ENCODE measurements around the gene RAB17.

Gene RAB17

DNA sequence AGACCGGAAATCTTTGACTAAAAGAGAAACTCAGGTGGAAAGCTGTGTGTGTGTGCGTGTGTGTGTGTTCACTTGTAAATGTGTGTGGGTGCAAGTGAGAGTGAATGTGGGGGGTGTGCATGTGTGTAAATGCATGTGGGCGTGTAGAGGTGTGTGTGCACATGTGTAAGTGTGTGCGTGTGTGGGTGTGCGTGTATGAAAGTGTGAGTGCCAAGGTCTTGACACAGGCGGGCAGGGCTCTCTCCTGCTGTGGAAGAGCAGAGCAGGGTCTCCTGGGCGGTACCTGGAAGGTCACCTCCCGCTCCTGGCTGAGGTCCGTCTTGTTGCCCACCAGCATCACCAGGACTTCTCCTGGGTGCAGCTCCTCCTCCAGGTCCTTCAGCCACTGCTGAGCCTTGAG lies 13.6 kb downstream of the RAB17 start:
- H3K36me3 ChIP-seq (ENCODE audit: control insufficient read depth, insufficient read depth, low read length), result no peaks in the 10 kb centered on the region
- peaks cover 4% of the 10 kb centered on the region for H3K4me1 ChIP-seq (ENCODE audit: control insufficient read depth, insufficient read depth, low read length)
- H3K9ac ChIP-seq (ENCODE audit: low read length), result no peak overlapping the region
- no peak overlapping the region for H3K27ac ChIP-seq (ENCODE audit: low read depth, low read length)
- no peak overlapping the region for H3K4me3 ChIP-seq (ENCODE audit: low read length)
- H3K27me3 ChIP-seq (ENCODE audit: control insufficient read depth, insufficient read depth, low read length), result no peaks in the 10 kb centered on the region

DNA sequence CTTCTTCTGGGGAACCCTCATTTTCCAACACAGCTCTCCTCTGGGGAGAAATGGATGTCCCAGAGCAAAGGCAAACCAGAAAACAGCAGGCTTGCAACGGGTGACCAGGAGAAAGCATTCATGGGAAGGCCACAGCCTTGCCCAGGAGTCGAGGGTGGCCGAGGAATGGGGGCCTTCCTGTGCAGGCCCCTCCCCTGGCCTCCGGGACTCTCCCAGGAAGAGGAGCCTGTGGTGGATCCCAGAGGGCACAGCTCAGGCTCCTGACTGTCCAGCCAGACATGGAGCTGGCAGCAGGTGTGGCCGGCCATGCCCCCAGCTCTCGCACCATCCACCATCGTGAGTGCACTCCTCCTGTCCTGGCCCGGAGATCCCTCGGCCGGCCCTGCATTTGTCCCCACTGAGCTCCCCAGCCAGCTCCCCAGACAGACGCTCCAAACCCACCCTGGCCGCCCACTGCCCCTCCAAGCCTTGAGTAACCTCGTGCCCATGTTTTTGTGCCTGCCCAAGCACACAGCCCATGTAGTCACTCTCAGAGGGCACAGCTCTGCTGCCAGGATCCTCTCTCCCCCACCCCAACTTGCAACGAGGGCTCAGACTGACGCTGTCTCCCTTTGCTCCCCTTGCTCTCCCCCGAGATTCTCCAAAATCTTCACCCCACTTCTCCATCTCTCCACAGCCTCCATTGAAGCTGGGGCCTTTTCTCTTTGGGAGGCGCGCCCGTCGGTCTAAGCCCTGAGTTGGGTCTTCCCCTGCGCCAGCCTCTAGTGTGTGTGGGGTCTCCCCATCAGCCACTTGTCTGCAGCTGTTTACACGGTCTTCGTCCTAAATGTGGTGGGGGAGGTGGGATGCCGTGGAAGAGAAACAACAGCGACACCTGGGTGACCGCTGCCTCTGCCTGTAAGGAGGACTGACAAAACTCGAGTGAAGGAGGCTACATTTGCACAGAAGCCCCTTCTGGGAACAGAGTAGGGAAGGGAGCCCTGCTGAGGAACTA lies 14.4 kb downstream of the RAB17 start:
- no peaks in the 10 kb centered on the region for H3K27me3 ChIP-seq (ENCODE audit: control insufficient read depth, insufficient read depth, low read length)
- no peaks in the 10 kb centered on the region for H3K4me1 ChIP-seq (ENCODE audit: control insufficient read depth, insufficient read depth, low read length)
- no peak overlapping the region for H3K9ac ChIP-seq (ENCODE audit: low read length)
- no peak overlapping the region for H3K27ac ChIP-seq (ENCODE audit: low read depth, low read length)
- H3K4me3 ChIP-seq (ENCODE audit: low read length), result no peak overlapping the region
- H3K36me3 ChIP-seq (ENCODE audit: control insufficient read depth, insufficient read depth, low read length), result no peaks in the 10 kb centered on the region

DNA sequence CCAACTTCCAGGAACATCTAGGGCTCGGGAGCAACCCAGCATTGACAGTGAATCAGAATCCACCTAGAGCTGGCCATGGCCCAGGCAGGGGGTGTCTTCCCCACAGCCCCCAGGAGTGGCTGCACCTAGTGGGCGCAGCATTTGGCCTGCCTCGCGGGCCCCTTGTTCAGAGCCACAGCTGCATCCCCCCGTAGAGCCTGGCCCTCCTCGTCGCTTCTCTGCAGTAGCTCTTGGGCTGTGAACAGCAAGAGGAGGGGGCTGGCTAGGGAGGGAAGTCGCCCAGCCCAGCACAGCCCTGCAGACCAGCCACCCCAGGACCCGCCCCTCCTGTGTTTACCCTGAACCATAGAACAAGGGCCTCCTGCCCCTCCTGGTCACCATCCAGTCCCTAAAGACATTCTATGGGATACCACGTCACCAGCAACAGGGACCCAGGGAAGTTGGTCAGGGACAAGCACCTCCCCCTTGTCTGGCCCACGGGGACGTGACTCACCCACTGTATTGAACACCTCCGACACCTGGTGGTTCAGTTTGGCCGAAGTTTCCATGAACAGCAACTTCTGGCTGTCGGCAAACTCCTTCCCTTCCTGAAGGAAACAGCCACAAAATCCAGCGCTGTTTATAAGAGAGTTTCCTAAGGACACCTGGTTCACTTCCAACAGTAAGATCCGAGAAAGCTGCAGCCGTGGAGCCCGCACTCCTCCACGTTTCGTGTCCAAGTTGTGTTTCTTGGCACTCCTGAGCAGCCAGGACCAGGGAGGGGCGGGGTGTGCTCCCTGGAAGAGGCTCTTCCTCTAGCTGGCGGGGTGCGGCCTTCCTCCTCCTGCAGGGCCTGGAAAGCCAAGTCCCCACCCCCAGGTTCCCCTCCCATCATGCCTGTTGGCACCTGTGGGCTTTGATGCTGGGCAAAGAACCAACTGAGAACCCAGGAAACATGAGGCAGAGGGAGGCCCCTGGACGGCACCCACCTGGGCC lies 15.4 kb downstream of the RAB17 start:
- H3K27ac ChIP-seq (ENCODE audit: low read depth, low read length), result peak overlapping the region; percentile 20

DNA sequence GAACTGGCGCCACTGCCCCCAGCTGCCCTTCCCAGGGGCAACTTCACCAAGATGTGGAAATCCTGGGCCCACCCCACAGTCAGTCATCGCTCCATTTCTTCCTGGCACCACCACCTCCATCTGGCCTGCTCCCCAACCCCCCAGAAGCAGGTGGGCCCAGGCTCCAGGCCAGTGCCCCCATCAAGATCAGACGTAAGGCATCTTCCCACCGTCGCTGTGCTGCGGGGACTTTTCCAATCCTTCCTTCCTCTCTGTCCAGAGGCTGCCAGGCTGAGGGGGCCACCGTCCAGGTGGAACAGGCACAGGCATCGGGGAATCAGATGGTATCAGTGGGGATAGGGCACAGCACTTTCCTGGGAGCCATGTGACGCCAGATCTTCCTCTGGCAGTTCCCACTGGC lies 16.1 kb downstream of the RAB17 start:
- Histone ChIP-seq H3K27me3 (ENCODE audit: control insufficient read depth, insufficient read depth, low read length) (no peaks in the 10 kb centered on the region), H3K9ac (ENCODE audit: low read length) (no peak overlapping the region), H3K4me3 (ENCODE audit: low read length) (no peak overlapping the region), H3K27ac (ENCODE audit: low read depth, low read length) (no peak overlapping the region), H3K4me1 (ENCODE audit: control insufficient read depth, insufficient read depth, low read length) (no peaks in the 10 kb centered on the region), H3K36me3 (ENCODE audit: control insufficient read depth, insufficient read depth, low read length) (no peaks in the 10 kb centered on the region)

More for the DNA sequence above, 15.4 kb downstream of the RAB17 start:
- H3K4me1 ChIP-seq (ENCODE audit: control insufficient read depth, insufficient read depth, low read length), result no peaks in the 10 kb centered on the region
- H3K4me3 ChIP-seq (ENCODE audit: low read length), result no peak overlapping the region
- H3K36me3 ChIP-seq (ENCODE audit: control insufficient read depth, insufficient read depth, low read length), result no peaks in the 10 kb centered on the region
- no peaks in the 10 kb centered on the region for H3K27me3 ChIP-seq (ENCODE audit: control insufficient read depth, insufficient read depth, low read length)
- no peak overlapping the region for H3K9ac ChIP-seq (ENCODE audit: low read length)

DNA sequence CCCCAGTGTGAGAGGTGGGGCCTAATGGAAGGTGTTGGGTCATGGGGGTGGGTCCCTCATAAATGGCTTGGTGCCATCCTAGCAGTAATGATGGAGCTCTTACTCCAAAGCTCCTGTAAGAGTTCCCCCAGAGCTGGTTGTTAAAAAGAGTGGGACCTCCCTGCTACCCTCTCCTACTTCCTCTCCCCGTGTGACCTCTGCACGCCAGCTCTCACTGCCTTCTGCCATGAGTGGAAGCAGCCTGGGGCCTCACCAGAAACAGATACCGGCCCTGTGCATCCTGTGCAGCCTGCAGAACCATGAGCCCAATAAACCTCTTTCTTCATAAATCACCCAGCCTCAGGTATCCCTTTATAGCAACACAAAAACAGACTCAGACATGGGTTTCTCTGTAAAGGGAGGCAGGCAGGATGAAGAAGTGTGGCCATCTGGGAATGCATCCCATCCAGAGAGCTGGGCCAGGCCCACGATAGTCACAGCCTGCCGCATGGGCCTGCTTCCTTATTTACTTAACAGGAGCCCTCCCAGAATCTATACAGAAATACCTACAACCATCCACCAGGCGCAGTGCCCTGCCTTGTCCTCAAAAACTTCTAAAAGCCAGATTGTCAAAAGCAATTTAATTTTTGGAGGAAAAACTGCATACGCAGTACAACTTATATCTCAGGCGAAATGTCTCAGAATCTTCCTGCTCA lies 16.7 kb downstream of the RAB17 start:
- H3K27me3 ChIP-seq (ENCODE audit: control insufficient read depth, insufficient read depth, low read length), result no peaks in the 10 kb centered on the region
- no peaks in the 10 kb centered on the region for H3K4me1 ChIP-seq (ENCODE audit: control insufficient read depth, insufficient read depth, low read length)
- no peak overlapping the region for H3K27ac ChIP-seq (ENCODE audit: low read depth, low read length)
- H3K36me3 ChIP-seq (ENCODE audit: control insufficient read depth, insufficient read depth, low read length), result no peaks in the 10 kb centered on the region
- no peak overlapping the region for H3K4me3 ChIP-seq (ENCODE audit: low read length)
- no peak overlapping the region for H3K9ac ChIP-seq (ENCODE audit: low read length)

DNA sequence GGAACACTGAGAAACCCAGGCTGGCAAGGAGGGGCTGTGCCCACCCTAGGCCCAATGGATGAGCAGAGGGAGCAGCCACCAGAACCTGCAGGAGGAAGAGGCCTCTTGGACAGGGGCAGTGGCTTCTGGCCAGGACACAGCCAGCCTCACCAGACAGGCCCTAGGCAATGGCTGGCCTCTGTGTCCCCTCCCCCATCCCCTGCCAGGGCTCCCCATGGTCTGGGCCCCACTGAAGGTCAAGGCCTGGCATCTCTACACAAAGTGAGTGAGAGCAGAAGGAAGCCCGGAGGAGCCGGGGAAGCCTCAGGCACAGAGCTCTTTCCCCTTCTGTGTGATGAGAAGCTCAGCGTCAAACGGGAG lies 17.8 kb downstream of the RAB17 start:
- Histone ChIP-seq H3K27ac (ENCODE audit: low read depth, low read length) (no peak overlapping the region), H3K36me3 (ENCODE audit: control insufficient read depth, insufficient read depth, low read length) (no peaks in the 10 kb centered on the region), H3K27me3 (ENCODE audit: control insufficient read depth, insufficient read depth, low read length) (no peaks in the 10 kb centered on the region), H3K9ac (ENCODE audit: low read length) (no peak overlapping the region), H3K4me3 (ENCODE audit: low read length) (no peak overlapping the region), H3K4me1 (ENCODE audit: control insufficient read depth, insufficient read depth, low read length) (no peaks in the 10 kb centered on the region)

DNA sequence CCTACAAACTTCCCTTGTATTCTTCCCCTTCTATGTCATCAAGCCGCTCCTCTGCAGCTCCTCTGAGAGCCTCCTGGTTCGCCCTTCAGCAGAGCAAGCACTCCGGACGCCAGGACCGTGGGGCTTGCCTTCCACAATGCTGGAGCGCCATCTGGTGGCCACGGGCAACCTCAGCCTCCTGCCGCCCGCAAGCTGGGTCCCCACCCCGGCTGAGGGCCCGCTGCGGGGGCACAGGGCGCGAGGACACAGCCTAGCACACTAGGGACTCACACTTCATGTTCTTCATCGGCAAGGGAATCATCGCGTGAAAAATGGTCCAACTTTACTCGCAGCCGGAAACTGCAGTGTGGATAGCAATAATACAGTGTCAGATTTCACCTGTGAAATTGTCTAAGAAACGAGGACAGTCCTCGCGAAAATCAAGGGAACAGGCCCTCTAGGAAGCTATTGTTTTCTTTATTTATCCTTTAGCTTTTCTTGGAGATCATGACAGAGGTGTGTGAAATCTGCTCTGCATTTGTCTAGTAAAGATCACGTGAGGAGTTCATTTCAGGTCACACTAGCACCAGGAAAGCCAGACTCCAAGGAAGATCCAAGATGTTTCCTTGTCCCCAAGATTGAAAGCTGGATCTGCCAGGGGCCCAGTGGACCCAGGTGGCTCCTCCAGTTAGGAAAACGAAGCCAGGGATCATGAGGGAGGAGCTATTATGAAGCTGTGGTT lies 18.4 kb downstream of the RAB17 start:
- Histone ChIP-seq H3K27ac (ENCODE audit: low read depth, low read length) (no peak overlapping the region), H3K4me3 (ENCODE audit: low read length) (peak overlapping the region; percentile 34)

DNA sequence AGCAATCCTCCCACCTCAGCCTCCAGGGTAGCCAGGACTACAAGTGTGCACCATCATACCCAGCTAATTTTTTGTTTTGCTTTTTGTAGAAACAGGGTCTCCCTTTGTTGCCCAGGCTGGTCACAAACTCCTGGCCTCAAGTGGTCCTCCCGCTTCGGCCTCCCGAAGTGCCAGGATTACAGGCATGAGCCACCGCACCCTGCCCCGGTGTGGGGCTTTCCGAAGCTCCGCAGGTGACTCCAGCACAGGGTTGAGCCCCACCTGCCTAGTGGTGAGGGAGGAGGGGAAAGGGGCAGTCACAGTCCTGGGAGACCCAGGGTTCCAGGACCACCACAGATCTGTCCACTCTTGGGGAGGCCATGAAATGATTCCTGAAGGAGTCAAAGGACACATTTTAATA lies 19.0 kb downstream of the RAB17 start:
- Histone ChIP-seq H3K27me3 (ENCODE audit: control insufficient read depth, insufficient read depth, low read length) (no peaks in the 10 kb centered on the region), H3K27ac (ENCODE audit: low read depth, low read length) (no peak overlapping the region), H3K4me1 (ENCODE audit: control insufficient read depth, insufficient read depth, low read length) (no peaks in the 10 kb centered on the region), H3K9ac (ENCODE audit: low read length) (no peak overlapping the region), H3K36me3 (ENCODE audit: control insufficient read depth, insufficient read depth, low read length) (no peaks in the 10 kb centered on the region), H3K4me3 (ENCODE audit: low read length) (no peak overlapping the region)

More for the DNA sequence above, 18.4 kb downstream of the RAB17 start:
- Histone ChIP-seq H3K4me1 (ENCODE audit: control insufficient read depth, insufficient read depth, low read length) (no peaks in the 10 kb centered on the region), H3K27me3 (ENCODE audit: control insufficient read depth, insufficient read depth, low read length) (no peaks in the 10 kb centered on the region), H3K9ac (ENCODE audit: low read length) (no peak overlapping the region), H3K36me3 (ENCODE audit: control insufficient read depth, insufficient read depth, low read length) (no peaks in the 10 kb centered on the region)

DNA sequence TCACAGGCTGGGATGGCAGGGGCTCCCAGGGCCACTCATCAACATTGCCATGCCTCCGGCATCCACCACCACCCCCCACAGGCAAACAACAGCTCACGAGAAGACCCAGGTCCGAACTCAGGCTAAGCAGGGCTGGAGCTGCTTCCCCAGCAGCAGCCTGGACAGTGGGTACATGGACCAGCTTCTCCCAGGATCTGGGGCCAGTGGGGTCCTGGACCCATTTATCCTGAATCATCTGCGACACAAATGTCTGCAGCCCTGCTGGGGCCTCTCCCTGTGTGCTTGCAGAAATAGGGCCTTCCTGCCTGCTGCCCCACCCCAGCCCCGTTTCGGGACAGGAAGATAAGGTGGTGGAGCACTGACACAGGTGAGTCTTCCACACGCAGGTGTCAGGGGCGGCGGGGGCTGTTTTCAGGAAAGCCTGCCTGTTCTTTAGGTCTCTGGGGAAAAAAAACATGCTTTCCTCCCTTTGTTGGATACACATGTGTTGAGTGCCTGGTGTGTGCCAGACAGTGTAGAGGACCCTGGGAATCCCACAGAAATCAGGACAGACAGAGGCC lies 19.7 kb downstream of the RAB17 start:
- Histone ChIP-seq H3K9ac (ENCODE audit: low read length) (no peak overlapping the region), H3K27ac (ENCODE audit: low read depth, low read length) (no peak overlapping the region), H3K4me1 (ENCODE audit: control insufficient read depth, insufficient read depth, low read length) (no peaks in the 10 kb centered on the region), H3K36me3 (ENCODE audit: control insufficient read depth, insufficient read depth, low read length) (no peaks in the 10 kb centered on the region), H3K4me3 (ENCODE audit: low read length) (no peak overlapping the region), H3K27me3 (ENCODE audit: control insufficient read depth, insufficient read depth, low read length) (no peaks in the 10 kb centered on the region)

DNA sequence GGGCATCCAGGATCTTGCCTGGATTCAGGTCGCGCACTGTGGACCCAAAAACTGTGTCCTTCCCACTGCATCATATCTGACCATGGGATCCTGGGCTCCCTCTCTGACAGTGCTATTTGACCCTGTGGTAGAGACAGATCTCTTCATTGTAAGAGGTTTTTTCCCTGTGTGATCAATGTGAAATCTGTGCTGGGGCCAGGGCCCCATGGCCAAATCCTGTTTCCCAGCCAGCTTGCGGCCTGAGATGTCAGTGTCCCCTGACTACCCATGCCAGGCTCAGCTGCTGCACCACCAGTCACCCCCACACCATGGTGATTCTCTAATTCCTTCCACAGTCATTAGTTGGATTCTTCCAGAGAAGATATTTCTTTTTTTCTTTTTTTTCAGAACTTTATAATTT lies 20.6 kb downstream of the RAB17 start:
- no peaks in the 10 kb centered on the region for H3K36me3 ChIP-seq (ENCODE audit: control insufficient read depth, insufficient read depth, low read length)
- H3K27me3 ChIP-seq (ENCODE audit: control insufficient read depth, insufficient read depth, low read length), result no peaks in the 10 kb centered on the region
- no peak overlapping the region for H3K9ac ChIP-seq (ENCODE audit: low read length)
- no peak overlapping the region for H3K27ac ChIP-seq (ENCODE audit: low read depth, low read length)
- no peaks in the 10 kb centered on the region for H3K4me1 ChIP-seq (ENCODE audit: control insufficient read depth, insufficient read depth, low read length)
- H3K4me3 ChIP-seq (ENCODE audit: low read length), result no peak overlapping the region

DNA sequence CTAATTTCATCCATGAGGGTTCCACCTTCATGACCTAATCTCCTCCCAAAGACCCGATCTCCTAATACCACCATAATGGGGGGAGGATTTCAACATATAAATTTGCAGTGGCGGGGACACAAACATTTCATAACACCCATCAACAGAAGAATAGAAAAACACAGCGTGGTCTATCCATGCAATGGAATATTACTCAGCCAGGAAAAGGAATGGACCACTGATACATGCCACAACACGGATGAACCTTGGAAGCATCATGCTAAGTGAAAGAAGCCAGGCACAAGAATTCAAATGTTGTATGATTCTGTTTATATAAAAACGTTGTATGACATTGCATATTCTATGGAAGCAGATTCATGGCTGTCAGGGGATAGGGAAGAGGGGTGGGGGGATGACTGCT lies 21.5 kb downstream of the RAB17 start:
- no peaks in the 10 kb centered on the region for H3K36me3 ChIP-seq (ENCODE audit: control insufficient read depth, insufficient read depth, low read length)
- no peaks in the 10 kb centered on the region for H3K4me1 ChIP-seq (ENCODE audit: control insufficient read depth, insufficient read depth, low read length)
- H3K27ac ChIP-seq (ENCODE audit: low read depth, low read length), result no peak overlapping the region
- no peaks in the 10 kb centered on the region for H3K27me3 ChIP-seq (ENCODE audit: control insufficient read depth, insufficient read depth, low read length)
- no peak overlapping the region for H3K4me3 ChIP-seq (ENCODE audit: low read length)
- H3K9ac ChIP-seq (ENCODE audit: low read length), result no peak overlapping the region

All from rectal smooth muscle tissue (tissue), 1 donor.